ENCODE results near the gene C1orf226.

C1orf226 gene

GRCh38 chr1:162372159-162373071 is 9.1 kb upstream of the C1orf226 start:
- no peaks in the 10 kb centered on the region for H3K4me1 ChIP-seq (ENCODE audit: control insufficient read depth, insufficient read depth, low read length)
- H3K27ac ChIP-seq (ENCODE audit: low read length), result no peak overlapping the region
- DNase-seq (ENCODE audit: low read depth, low spot score), result no peak
- no peaks in the 10 kb centered on the region for H3K27me3 ChIP-seq (ENCODE audit: control insufficient read depth, insufficient read depth, low read length)
- no peaks in the 10 kb centered on the region for H3K36me3 ChIP-seq (ENCODE audit: control insufficient read depth, insufficient read depth, low read length)
- no CpG with 5 or more reads among the region's 13 CpGs for WGBS (ENCODE audit: insufficient coverage, insufficient read length)
- no peak overlapping the region for H3K4me3 ChIP-seq (ENCODE audit: low read length)
- H3K9me3 ChIP-seq (ENCODE audit: control insufficient read depth, insufficient read depth, low read length), result no peaks in the 10 kb centered on the region

GRCh38 chr1:162373072-162373427 is 8.5 kb upstream of the C1orf226 start:
- Histone ChIP-seq H3K27me3 (ENCODE audit: control insufficient read depth, insufficient read depth, low read length) (no peaks in the 10 kb centered on the region), H3K36me3 (ENCODE audit: control insufficient read depth, insufficient read depth, low read length) (no peaks in the 10 kb centered on the region), H3K4me3 (ENCODE audit: low read length) (no peak overlapping the region), H3K9me3 (ENCODE audit: control insufficient read depth, insufficient read depth, low read length) (no peaks in the 10 kb centered on the region), H3K4me1 (ENCODE audit: control insufficient read depth, insufficient read depth, low read length) (no peaks in the 10 kb centered on the region), H3K27ac (ENCODE audit: low read length) (no peak overlapping the region)
- DNase-seq (ENCODE audit: low read depth, low spot score), result no peak
- no CpG with 5 or more reads among the region's 1 CpG for WGBS (ENCODE audit: insufficient coverage, insufficient read length)

DNA sequence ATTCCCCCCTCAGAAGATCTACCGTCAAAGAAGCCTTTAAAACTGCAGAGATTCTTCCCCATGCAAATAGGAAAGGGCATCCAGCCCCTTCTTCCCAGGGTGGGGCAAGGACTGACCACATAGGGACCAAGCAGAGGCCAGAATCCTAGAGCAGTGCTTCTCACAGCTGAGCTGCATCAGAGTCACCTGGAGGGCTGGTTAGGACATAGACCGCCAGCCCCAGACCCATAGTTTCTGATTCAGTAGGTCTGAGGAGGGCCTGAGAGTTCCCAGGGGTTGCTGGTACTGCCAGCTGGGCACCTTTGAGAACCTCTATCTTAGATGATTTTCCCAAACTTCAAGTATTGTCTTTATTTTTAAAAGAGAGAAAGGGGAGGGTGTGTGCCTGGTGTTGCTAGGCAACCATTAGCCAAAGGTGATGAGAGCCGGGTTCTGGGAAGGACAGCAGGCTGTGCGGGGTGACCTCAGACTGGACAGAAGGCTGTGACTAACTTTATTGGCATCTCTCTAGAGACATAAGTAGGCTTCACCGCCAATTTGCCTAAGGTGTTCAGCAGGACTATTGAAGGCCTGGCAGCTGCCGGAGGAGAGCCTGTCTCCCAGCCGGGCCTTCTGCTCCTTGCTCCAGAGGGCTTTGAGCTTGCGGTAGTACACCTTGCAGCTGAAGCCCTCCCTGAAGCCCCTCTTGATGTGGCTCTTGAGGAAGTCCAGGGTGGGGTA is 7.8 kb upstream of the C1orf226 start:
- no peaks in the 10 kb centered on the region for H3K9me3 ChIP-seq (ENCODE audit: control insufficient read depth, insufficient read depth, low read length)
- H3K27ac ChIP-seq (ENCODE audit: low read length), result no peak overlapping the region
- H3K4me3 ChIP-seq (ENCODE audit: low read length), result no peak overlapping the region
- no peaks in the 10 kb centered on the region for H3K36me3 ChIP-seq (ENCODE audit: control insufficient read depth, insufficient read depth, low read length)
- no CpG with 5 or more reads among the region's 8 CpGs for WGBS (ENCODE audit: insufficient coverage, insufficient read length)
- H3K4me1 ChIP-seq (ENCODE audit: control insufficient read depth, insufficient read depth, low read length), result no peaks in the 10 kb centered on the region
- no peaks in the 10 kb centered on the region for H3K27me3 ChIP-seq (ENCODE audit: control insufficient read depth, insufficient read depth, low read length)
- no peak for DNase-seq (ENCODE audit: low read depth, low spot score)

GRCh38 chr1:162374406-162374805 is 7.1 kb upstream of the C1orf226 start:
- Histone ChIP-seq H3K9me3 (ENCODE audit: control insufficient read depth, insufficient read depth, low read length) (no peaks in the 10 kb centered on the region), H3K27me3 (ENCODE audit: control insufficient read depth, insufficient read depth, low read length) (no peaks in the 10 kb centered on the region), H3K4me1 (ENCODE audit: control insufficient read depth, insufficient read depth, low read length) (no peaks in the 10 kb centered on the region), H3K36me3 (ENCODE audit: control insufficient read depth, insufficient read depth, low read length) (no peaks in the 10 kb centered on the region), H3K27ac (ENCODE audit: low read length) (no peak overlapping the region), H3K4me3 (ENCODE audit: low read length) (no peak overlapping the region)
- WGBS (ENCODE audit: insufficient coverage, insufficient read length), result no CpG with 5 or more reads among the region's 9 CpGs
- no peak for DNase-seq (ENCODE audit: low read depth, low spot score)

- Histone ChIP-seq H3K36me3 (ENCODE audit: control insufficient read depth, insufficient read depth, low read length) (no peaks in the 10 kb centered on the region), H3K9me3 (ENCODE audit: control insufficient read depth, insufficient read depth, low read length) (no peaks in the 10 kb centered on the region), H3K4me3 (ENCODE audit: low read length) (no peak overlapping the region), H3K27ac (ENCODE audit: low read length) (no peak overlapping the region), H3K27me3 (ENCODE audit: control insufficient read depth, insufficient read depth, low read length) (no peaks in the 10 kb centered on the region), H3K4me1 (ENCODE audit: control insufficient read depth, insufficient read depth, low read length) (no peaks in the 10 kb centered on the region)
- WGBS (ENCODE audit: insufficient coverage, insufficient read length), result no CpG with 5 or more reads among the region's 8 CpGs
- DNase-seq (ENCODE audit: low read depth, low spot score), result no peak
Measured at GRCh38 chr1:162375463-162375862, 6.1 kb upstream of the C1orf226 start.

- H3K27ac ChIP-seq (ENCODE audit: low read length), result no peak within 1 kb of the TSS
- no peaks in the 10 kb centered on the region for H3K36me3 ChIP-seq (ENCODE audit: control insufficient read depth, insufficient read depth, low read length)
- H3K9me3 ChIP-seq (ENCODE audit: control insufficient read depth, insufficient read depth, low read length), result no peaks in the 10 kb centered on the region
- DNase-seq (ENCODE audit: low read depth, low spot score), result no peak
- no peak within 1 kb of the TSS for H3K4me3 ChIP-seq (ENCODE audit: low read length)
- H3K4me1 ChIP-seq (ENCODE audit: control insufficient read depth, insufficient read depth, low read length), result no peaks in the 10 kb centered on the region
- no CpG with 5 or more reads among the region's 5 CpGs for WGBS (ENCODE audit: insufficient coverage, insufficient read length)
- no peaks in the 10 kb centered on the region for H3K27me3 ChIP-seq (ENCODE audit: control insufficient read depth, insufficient read depth, low read length)
Measured at GRCh38 chr1:162376691-162377090, 4.8 kb upstream of the C1orf226 start, which contains the start of gene SPATA46. SPATA46 (minus strand) TSS chr1:162376854; CDS start chr1:162376790, 64 bp downstream.

GRCh38 chr1:162380061-162380846 is 1.3 kb upstream of the C1orf226 start:
- Histone ChIP-seq H3K4me1 (ENCODE audit: control insufficient read depth, insufficient read depth, low read length) (no peaks in the 10 kb centered on the region), H3K27ac (ENCODE audit: low read length) (no peak overlapping the region), H3K4me3 (ENCODE audit: low read length) (no peak overlapping the region), H3K27me3 (ENCODE audit: control insufficient read depth, insufficient read depth, low read length) (no peaks in the 10 kb centered on the region), H3K36me3 (ENCODE audit: control insufficient read depth, insufficient read depth, low read length) (0 out of 2 replicates have a peak, but pooled peaks cover 5% of the 10 kb centered on the region), H3K9me3 (ENCODE audit: control insufficient read depth, insufficient read depth, low read length) (no peaks in the 10 kb centered on the region)
- WGBS (ENCODE audit: insufficient coverage, insufficient read length), result no CpG with 5 or more reads among the region's 6 CpGs
- no peak for DNase-seq (ENCODE audit: low read depth, low spot score)

DNA sequence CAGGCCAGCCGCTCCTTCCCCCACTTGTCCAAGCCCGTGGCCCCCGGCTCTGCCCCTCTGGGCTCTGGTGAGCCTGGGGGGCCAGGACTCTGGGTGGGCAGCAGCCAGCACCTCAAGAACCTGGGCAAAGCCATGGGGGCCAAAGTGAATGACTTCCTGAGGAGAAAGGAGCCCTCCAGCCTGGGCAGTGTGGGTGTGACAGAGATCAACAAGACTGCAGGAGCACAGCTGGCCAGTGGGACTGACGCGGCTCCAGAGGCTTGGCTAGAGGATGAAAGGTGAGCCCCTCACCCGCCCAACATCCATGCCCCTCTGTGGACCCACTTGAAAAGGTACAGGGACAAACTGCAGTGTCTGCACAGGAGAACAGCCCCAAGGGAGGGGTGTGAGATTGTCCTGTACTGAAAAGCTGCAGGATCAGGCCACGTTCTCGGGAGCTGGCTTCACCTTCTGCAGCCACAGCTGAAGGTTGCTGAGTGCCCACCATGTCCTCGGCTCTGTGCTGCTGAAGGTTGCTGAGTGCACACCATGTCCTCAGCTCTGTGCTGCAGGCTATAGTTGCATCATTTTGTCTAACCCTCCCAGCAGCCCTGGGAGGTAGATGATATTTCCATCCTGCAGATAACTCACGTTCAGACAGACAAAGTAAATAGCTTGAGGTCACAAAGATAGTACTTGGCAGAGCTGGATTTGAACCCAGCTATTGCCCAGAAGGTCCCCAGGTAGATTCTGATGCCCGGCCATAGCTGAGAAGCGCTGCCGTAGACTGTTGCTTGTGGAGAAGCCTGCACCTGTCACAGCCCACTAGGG is 618 bp downstream of the C1orf226 start:
- Histone ChIP-seq H3K36me3 (ENCODE audit: control insufficient read depth, insufficient read depth, low read length) (0 out of 2 replicates have a peak, but pooled peaks cover 5% of the 10 kb centered on the region), H3K4me1 (ENCODE audit: control insufficient read depth, insufficient read depth, low read length) (no peaks in the 10 kb centered on the region), H3K27me3 (ENCODE audit: control insufficient read depth, insufficient read depth, low read length) (no peaks in the 10 kb centered on the region), H3K4me3 (ENCODE audit: low read length) (no peak overlapping the region), H3K9me3 (ENCODE audit: control insufficient read depth, insufficient read depth, low read length) (no peaks in the 10 kb centered on the region), H3K27ac (ENCODE audit: low read length) (no peak overlapping the region)
- DNase-seq (ENCODE audit: low read depth, low spot score), result no peak
- WGBS (ENCODE audit: insufficient coverage, insufficient read length), result no CpG with 5 or more reads among the region's 13 CpGs

DNA sequence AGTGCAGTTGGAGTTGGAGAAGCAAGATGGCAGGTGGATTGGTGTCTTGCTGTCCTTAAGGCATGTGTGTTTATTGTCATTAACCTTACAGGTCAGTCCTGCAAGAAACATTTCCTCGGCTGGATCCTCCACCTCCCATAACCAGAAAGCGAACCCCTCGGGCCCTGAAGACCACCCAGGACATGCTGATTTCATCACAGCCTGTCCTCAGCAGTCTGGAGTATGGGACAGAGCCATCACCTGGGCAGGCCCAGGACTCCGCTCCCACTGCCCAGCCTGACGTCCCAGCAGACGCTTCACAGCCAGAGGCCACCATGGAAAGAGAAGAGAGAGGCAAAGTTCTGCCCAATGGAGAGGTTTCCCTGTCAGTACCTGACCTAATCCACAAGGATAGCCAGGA is 1.6 kb downstream of the C1orf226 start:
- Histone ChIP-seq H3K36me3 (ENCODE audit: control insufficient read depth, insufficient read depth, low read length) (0 out of 2 replicates have a peak, but pooled peaks cover 5% of the 10 kb centered on the region), H3K4me3 (ENCODE audit: low read length) (no peak overlapping the region), H3K27me3 (ENCODE audit: control insufficient read depth, insufficient read depth, low read length) (no peaks in the 10 kb centered on the region), H3K27ac (ENCODE audit: low read length) (no peak overlapping the region), H3K9me3 (ENCODE audit: control insufficient read depth, insufficient read depth, low read length) (no peaks in the 10 kb centered on the region), H3K4me1 (ENCODE audit: control insufficient read depth, insufficient read depth, low read length) (no peaks in the 10 kb centered on the region)
- no CpG with 5 or more reads among the region's 6 CpGs for WGBS (ENCODE audit: insufficient coverage, insufficient read length)
- no peak for DNase-seq (ENCODE audit: low read depth, low spot score)

Data from iPS DF 6.9 (cell line).